ENCODE data around the gene MARCHF11.

The MARCHF11 gene

DNA sequence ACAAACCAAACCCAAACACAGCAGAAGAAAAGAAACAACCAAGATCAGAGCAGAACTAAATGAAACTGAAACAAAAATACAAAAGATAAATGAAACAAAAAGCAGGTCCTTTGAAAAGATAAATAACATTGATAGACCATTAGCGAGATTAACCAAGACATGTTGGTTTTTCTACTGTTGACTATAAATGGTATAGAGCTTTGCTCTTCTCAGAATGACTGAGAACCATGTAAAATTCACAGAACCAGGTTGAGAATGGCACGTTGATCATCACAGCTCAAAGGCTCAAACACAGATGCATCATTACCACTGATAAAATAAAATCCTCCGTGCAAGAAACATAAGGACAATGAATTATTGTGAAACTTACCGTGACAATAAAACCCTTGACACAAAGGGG is 105.2 kb downstream of the MARCHF11 start:
- no peak for DNase-seq (ENCODE audit: low spot score)
- TF ChIP-seq, protein P1, sequence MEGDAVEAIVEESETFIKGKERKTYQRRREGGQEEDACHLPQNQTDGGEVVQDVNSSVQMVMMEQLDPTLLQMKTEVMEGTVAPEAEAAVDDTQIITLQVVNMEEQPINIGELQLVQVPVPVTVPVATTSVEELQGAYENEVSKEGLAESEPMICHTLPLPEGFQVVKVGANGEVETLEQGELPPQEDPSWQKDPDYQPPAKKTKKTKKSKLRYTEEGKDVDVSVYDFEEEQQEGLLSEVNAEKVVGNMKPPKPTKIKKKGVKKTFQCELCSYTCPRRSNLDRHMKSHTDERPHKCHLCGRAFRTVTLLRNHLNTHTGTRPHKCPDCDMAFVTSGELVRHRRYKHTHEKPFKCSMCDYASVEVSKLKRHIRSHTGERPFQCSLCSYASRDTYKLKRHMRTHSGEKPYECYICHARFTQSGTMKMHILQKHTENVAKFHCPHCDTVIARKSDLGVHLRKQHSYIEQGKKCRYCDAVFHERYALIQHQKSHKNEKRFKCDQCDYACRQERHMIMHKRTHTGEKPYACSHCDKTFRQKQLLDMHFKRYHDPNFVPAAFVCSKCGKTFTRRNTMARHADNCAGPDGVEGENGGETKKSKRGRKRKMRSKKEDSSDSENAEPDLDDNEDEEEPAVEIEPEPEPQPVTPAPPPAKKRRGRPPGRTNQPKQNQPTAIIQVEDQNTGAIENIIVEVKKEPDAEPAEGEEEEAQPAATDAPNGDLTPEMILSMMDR (IDR thresholded peaks at IDR 0.05; ENCODE audit: extremely low read depth, missing control alignments), result no peak

DNA sequence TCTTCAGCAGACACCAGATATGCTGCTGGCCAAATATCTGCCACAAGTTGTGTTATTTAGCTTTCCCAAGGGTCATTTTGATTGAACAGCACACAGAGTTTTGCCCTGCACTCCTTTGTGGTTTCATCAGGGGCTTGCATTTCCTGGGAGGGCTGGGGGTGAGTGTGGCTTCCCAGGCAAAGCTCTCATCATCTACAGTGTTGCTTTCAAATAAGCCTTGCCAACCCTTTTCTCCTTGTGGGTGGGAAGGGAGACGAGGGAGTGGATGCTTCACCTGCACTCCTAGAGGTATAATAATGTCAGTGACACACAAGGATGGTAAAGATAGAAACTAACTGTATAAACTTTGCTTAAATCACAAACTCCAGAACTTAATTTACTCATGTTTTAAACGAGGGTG is 107.0 kb downstream of the MARCHF11 start:
- TF ChIP-seq, protein P1 (IDR thresholded peaks at IDR 0.05; ENCODE audit: extremely low read depth, missing control alignments), result no peak
- DNase-seq (ENCODE audit: low spot score), result no peak

DNA sequence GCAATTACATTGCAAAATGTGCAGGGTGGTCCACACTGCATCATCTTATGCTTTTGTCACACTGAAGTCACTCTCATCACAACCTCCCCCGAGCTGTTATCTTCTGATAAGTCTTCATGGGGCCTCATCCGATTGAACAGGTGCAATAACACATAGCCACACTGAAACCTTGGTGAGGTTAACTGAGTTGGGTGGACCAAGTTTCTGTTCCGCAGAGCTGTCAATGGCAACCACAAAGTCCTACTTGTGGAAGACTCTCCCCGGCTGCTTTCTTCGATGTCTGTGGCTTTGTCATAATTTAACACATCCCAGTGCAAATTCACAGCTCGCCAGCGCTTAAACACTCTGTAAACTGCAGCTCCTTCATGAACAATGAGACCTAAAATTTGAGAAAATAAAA is 112.2 kb downstream of the MARCHF11 start:
- TF ChIP-seq, protein P1 (IDR thresholded peaks at IDR 0.05; ENCODE audit: extremely low read depth, missing control alignments), result no peak
- no peak for DNase-seq (ENCODE audit: low spot score)

DNA sequence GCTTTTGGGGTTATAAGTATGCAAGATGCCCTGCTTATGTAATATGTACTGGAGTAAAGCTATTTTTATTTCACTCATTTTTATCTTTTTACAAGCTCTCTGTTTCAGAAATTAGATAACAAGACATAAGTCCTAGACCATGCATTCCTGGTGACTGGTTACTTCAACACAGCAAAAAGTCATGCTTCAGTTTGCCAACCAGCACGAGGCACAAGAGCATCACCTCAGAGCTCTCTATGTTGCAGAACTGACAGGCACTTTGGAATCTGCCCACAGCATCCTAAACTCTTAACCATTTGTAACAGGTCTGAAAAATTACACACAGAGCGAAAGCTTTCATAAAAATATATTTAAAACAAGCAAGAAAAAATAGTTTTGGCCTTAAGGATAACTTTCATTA is 112.8 kb downstream of the MARCHF11 start:
- no peak for DNase-seq (ENCODE audit: low spot score)

DNA sequence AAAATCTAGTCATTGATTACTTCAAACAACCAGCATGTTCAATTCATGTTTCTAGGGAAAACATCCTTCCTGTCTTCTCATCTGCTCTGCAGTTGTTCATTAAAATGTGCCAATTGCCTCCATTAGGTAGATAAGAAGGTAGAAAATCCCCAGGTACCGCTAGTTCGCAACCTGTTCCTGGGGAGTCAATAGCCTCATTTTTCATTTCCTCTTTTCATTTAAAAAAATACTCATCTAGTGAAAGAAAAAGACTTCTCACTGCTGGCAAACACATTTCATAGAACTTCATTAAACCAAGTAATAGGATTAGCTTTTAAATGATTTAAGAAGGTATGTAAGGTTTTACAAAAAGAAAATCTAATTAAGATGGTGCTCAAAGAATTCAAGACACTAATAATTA is 113.3 kb downstream of the MARCHF11 start:
- DNase-seq (ENCODE audit: low spot score), result no peak
- TF ChIP-seq, protein P1 (IDR thresholded peaks at IDR 0.05; ENCODE audit: extremely low read depth, missing control alignments), result no peak

More for the DNA sequence above, 112.8 kb downstream of the MARCHF11 start:
- TF ChIP-seq, protein P1 (IDR thresholded peaks at IDR 0.05; ENCODE audit: extremely low read depth, missing control alignments), result no peak

DNA sequence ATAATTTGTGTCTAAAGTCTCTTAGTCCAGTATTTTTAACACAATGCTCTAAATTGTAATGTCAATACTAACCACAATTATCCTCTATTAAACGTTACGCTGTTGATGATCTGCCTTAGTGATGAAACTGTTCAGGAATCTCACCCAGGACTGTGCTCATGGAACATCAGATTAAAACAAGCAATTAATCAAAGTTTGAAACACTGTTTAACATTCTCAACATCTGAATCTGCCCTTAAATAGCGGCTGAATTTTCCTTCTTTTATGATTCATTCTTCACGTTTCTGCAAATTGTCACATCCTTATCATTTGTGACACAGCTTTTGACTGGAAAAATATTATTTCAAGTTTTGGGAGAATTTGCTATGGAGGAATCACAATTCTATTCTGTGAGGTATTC is 113.8 kb downstream of the MARCHF11 start:
- DNase-seq (ENCODE audit: low spot score), result no peak
- TF ChIP-seq, protein P1 (IDR thresholded peaks at IDR 0.05; ENCODE audit: extremely low read depth, missing control alignments), result no peak

DNA sequence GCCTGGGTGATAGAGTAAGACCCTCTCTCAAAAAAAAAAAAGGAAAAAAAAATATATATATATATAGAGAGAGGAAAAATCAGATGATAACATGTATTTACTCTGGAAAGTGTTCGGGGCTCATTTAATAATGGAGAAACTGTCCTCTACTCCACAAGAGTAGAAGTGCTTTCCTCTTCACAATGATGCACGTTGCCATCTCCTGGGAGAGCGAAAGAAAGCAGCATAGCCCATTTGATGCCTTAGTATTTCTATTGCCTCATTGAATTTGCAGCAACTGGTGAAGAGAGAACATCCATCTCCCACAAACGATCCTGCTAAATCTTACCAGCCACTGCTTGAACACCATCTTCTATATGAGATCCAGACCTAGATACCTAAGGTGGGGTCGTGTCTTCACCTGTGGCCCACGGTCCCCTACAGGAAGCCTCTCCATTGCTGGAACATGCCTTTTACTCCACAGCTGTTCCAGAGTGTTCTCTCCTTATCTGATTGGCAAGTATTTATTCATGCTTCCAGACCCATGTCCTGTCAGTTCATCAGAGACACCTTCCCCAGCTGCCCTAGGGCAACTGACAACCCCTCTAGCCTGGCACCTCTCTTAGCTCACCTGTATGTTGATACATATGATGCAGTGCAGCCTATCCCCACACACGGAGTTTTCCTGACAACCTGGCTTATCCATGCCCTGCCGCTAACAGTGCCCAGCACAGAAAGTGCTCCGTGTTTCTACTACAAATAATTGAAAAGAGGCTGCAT is 115.3 kb downstream of the MARCHF11 start:
- DNase-seq (ENCODE audit: low spot score), result no peak
- TF ChIP-seq, protein P1 (IDR thresholded peaks at IDR 0.05; ENCODE audit: extremely low read depth, missing control alignments), result no peak
